ENCODE measurements around the gene FRY. TPM values are rescaled to one million over a fixed set of nuclear protein-coding genes. Genes with fewer than 3 reads are reported as not detected.

The FRY gene
- polyA plus RNA-seq, 1 experiment = 51.4 TPM

DNA sequence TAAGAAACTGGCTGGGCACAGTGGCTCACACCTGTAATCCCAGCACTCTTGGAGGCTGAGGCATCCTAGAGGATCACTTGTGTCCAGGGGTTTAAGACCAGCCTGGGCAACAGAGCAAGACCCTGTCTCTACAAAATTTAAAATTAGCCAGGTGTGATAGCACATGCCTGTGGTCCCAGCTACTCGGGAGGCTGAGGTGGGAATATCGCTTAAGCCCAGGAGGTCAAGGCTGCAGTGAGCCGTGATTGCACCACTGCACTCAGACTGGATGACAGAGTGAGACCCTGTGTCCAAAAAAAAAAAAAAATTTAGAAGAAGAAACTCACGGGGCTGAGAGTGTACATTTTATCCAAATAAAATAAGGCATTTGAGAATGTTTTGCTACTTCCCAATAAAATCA, 224.7 kb downstream of the FRY start:
- ChIA-PET POLR2A (no interaction called here), CTCF (interaction anchor here (1.6 to 1.7 kb wide), 2 partner anchors 9 to 346 kb away, joined by 3 to 7 read pairs; no protein-coding TSS in a partner anchor)
- TF ChIP-seq, protein P1, sequence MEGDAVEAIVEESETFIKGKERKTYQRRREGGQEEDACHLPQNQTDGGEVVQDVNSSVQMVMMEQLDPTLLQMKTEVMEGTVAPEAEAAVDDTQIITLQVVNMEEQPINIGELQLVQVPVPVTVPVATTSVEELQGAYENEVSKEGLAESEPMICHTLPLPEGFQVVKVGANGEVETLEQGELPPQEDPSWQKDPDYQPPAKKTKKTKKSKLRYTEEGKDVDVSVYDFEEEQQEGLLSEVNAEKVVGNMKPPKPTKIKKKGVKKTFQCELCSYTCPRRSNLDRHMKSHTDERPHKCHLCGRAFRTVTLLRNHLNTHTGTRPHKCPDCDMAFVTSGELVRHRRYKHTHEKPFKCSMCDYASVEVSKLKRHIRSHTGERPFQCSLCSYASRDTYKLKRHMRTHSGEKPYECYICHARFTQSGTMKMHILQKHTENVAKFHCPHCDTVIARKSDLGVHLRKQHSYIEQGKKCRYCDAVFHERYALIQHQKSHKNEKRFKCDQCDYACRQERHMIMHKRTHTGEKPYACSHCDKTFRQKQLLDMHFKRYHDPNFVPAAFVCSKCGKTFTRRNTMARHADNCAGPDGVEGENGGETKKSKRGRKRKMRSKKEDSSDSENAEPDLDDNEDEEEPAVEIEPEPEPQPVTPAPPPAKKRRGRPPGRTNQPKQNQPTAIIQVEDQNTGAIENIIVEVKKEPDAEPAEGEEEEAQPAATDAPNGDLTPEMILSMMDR (IDR thresholded peaks at IDR 0.05; ENCODE audit: insufficient read depth, low read depth, low read length) = no peak
- Histone ChIP-seq H3K36me3 (ENCODE audit: control insufficient read depth, insufficient read depth, low read length) (peaks cover 19% of the 10 kb centered on the region), H3K27me3 (ENCODE audit: control insufficient read depth, insufficient read depth, low read length) (no peaks in the 10 kb centered on the region), H3K4me3 (ENCODE audit: low read depth, low read length) (no peak overlapping the region)
- no peak for DNase-seq (ENCODE audit: low read depth)

DNA sequence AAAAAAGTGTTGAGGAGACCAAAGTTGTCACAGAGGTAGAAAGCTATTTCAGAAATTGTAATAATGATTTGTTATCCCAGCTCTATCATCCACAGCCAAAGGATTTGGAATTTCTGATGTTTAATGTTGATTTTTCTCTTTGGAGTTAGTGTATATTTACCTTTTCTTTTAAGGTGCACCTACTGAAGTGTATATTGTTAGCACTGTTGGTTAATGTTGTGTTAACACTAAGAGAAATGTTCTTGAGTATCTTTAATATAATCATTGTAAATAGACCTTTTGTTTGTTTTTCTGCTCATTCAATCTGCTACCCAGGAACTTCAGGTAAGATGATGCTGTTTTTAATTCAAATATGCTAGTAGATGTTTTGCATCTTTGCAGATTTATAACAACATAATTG, 226.1 kb downstream of the FRY start:
- peaks cover 16% of the 10 kb centered on the region for H3K36me3 ChIP-seq (ENCODE audit: control insufficient read depth, insufficient read depth, low read length)
- DNase-seq (ENCODE audit: low read depth) = no peak
- CTCF ChIA-PET = interaction anchor here (1.7 kb wide), 1 partner anchor 10 kb away, joined by 7 read pairs; no protein-coding TSS in a partner anchor
- H3K27me3 ChIP-seq (ENCODE audit: control insufficient read depth, insufficient read depth, low read length) = no peaks in the 10 kb centered on the region
- TF ChIP-seq, protein P1 (IDR thresholded peaks at IDR 0.05; ENCODE audit: insufficient read depth, low read depth, low read length) = no peak
- H3K4me3 ChIP-seq (ENCODE audit: low read depth, low read length) = no peak overlapping the region
- POLR2A ChIA-PET = no interaction called here

DNA sequence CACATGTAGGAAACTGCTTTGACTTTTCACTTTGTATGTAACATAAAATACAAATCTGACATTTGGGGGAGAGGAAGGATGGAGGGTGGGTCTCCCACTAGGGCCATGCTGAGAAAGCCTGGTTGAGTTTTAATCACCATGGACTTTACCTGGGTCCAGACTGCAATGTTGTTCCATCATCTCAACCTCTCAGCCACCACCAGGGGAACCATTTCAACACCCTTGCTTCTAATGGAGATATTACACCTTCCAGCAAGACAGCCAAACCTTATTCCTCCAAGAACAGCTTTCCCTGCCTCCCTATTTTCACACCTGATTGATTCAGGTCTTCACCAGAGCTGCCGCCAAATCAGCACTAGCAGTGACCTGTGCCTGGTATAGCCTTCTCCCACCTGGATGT, 227.5 kb downstream of the FRY start:
- DNase-seq (ENCODE audit: low read depth) = no peak
- H3K36me3 ChIP-seq (ENCODE audit: control insufficient read depth, insufficient read depth, low read length) = peaks cover 12% of the 10 kb centered on the region
- TF ChIP-seq, protein P1 (IDR thresholded peaks at IDR 0.05; ENCODE audit: insufficient read depth, low read depth, low read length) = no peak
- POLR2A ChIA-PET = no interaction called here
- no peaks in the 10 kb centered on the region for H3K27me3 ChIP-seq (ENCODE audit: control insufficient read depth, insufficient read depth, low read length)
- H3K4me3 ChIP-seq (ENCODE audit: low read depth, low read length) = no peak overlapping the region
- CTCF ChIA-PET = interaction anchor here (0.5 to 3.4 kb wide), 3 partner anchors 11 to 1523 kb away, joined by 3 to 24 read pairs (median 3); no protein-coding TSS in a partner anchor

DNA sequence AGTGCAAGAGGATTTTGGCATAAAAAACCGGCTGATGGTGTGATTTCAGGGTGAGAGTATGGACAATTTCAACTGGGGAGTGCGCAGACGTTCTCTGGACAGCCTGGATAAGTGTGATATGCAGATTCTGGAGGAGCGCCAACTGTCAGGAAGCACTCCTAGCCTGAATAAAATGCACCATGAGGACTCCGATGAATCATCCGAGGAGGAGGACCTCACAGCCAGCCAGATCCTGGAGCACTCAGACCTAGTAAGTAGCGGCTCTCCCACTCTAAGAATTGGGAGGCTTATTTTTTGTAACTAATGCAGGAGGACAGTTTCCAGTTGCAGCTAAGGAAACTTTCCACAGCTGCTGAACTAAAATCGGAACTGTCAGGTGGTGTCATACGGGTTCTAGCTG, 230.0 kb downstream of the FRY start:
- TF ChIP-seq, protein P1 (IDR thresholded peaks at IDR 0.05; ENCODE audit: insufficient read depth, low read depth, low read length) = no peak
- no peak overlapping the region for H3K4me3 ChIP-seq (ENCODE audit: low read depth, low read length)
- POLR2A ChIA-PET = no interaction called here
- CTCF ChIA-PET = interaction anchor here (1.7 to 3.4 kb wide), 2 partner anchors 16 to 352 kb away, joined by 8 to 24 read pairs; no protein-coding TSS in a partner anchor
- H3K27me3 ChIP-seq (ENCODE audit: control insufficient read depth, insufficient read depth, low read length) = no peaks in the 10 kb centered on the region
- H3K36me3 ChIP-seq (ENCODE audit: control insufficient read depth, insufficient read depth, low read length) = peaks cover 7% of the 10 kb centered on the region
- no peak for DNase-seq (ENCODE audit: low read depth)

DNA sequence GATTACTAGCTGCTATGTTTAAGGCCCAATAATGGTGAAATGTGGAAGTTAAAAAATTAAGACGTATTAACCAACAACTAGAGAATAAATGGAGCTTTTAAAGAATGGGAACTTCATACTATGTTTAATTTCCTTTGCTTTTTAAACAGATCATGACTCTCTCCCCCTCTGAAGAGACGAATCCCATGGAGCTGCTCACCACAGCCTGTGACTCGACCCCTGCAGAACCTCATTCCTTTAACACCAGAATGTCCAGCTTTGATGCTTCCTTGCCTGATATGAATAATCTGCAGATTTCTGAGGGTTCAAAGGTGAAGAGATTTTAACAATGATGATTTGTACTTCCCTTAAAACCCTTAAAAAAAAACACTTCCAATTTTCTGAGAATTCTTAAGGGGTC, 230.6 kb downstream of the FRY start:
- DNase-seq (ENCODE audit: low read depth) = no peak
- CTCF ChIA-PET = interaction anchor here (1.7 to 3.4 kb wide), 2 partner anchors 16 to 353 kb away, joined by 8 to 24 read pairs; no protein-coding TSS in a partner anchor
- H3K36me3 ChIP-seq (ENCODE audit: control insufficient read depth, insufficient read depth, low read length) = peaks cover 10% of the 10 kb centered on the region

More for the DNA sequence above, 230.6 kb downstream of the FRY start:
- Histone ChIP-seq H3K27me3 (ENCODE audit: control insufficient read depth, insufficient read depth, low read length) (no peaks in the 10 kb centered on the region), H3K4me3 (ENCODE audit: low read depth, low read length) (no peak overlapping the region)
- POLR2A ChIA-PET = interaction anchor here (0.6 kb wide), 1 partner anchor 952 kb away, joined by 10 read pairs; no protein-coding TSS in a partner anchor
- TF ChIP-seq, protein P1 (IDR thresholded peaks at IDR 0.05; ENCODE audit: insufficient read depth, low read depth, low read length) = no peak

All from BJ (cell line).